H9 (cell line): ENCODE data around the gene FAM3D. TPM values are rescaled to one million over a fixed set of nuclear protein-coding genes. Genes with fewer than 3 reads are reported as not detected.

Source experiments
- DNase-seq: peaks from one replicate; pipeline ENCODE4 v3.0.0-alpha.2; 2017
- H2AFZ ChIP-seq: one replicate; pipeline ENCODE4 v1.6.1; 2013; ENCODE audit warnings: mild to moderate bottlenecking, low read length, control low read depth, moderate library complexity
- H2AK5ac ChIP-seq: 2 replicates; pipeline ENCODE4 v1.6.1; 2013; ENCODE audit warnings: low read length, control low read depth, mixed read lengths; ENCODE audit not compliant: insufficient read length
- H2BK120ac ChIP-seq: one replicate; pipeline ENCODE4 v1.6.1; 2013; ENCODE audit warnings: low read depth, mild to moderate bottlenecking, low read length, control low read depth, inconsistent platforms; ENCODE audit not compliant: poor library complexity, severe bottlenecking
- H2BK12ac ChIP-seq: 2 replicates; pipeline ENCODE4 v1.6.1; 2013; ENCODE audit warnings: low read length, control low read depth, mixed read lengths, low read depth; ENCODE audit not compliant: insufficient read length
- H2BK15ac ChIP-seq: 2 replicates; pipeline ENCODE4 v1.6.1; 2013; ENCODE audit warnings: low read depth, low read length, control low read depth
- H2BK20ac ChIP-seq: one replicate; pipeline ENCODE4 v1.6.1; 2013; ENCODE audit warnings: low read depth, mild to moderate bottlenecking, low read length, control low read depth, inconsistent platforms; ENCODE audit not compliant: poor library complexity, severe bottlenecking
- H2BK5ac ChIP-seq: 2 replicates; pipeline ENCODE4 v1.6.1; 2013; ENCODE audit warnings: low read length, control low read depth, mixed read lengths; ENCODE audit not compliant: insufficient read length
- H3K14ac ChIP-seq: 2 replicates; pipeline ENCODE4 v1.6.1; 2013; ENCODE audit warnings: low read length, control low read depth; ENCODE audit not compliant: insufficient read depth
- H3K18ac ChIP-seq: 2 replicates; pipeline ENCODE4 v1.6.1; 2013; ENCODE audit warnings: low read depth, mild to moderate bottlenecking, mixed read lengths, low read length, control low read depth; ENCODE audit not compliant: insufficient read length
- H3K23ac ChIP-seq: 2 replicates; pipeline ENCODE4 v1.6.1; 2013; ENCODE audit warnings: low read length, control low read depth, mixed read lengths, low read depth; ENCODE audit not compliant: insufficient read length
- H3K23me2 ChIP-seq: 2 replicates; pipeline ENCODE4 v1.6.1; 2013; ENCODE audit warnings: low read depth, mild to moderate bottlenecking, mixed read lengths, low read length, control low read depth; ENCODE audit not compliant: insufficient read length, poor library complexity, severe bottlenecking
- H3K27ac ChIP-seq: 2 replicates; pipeline ENCODE4 v1.5.1; 2013; ENCODE audit warnings: low read length, control low read depth, mixed read lengths, low read depth; ENCODE audit not compliant: insufficient read length
- H3K27me3 ChIP-seq: 2 replicates; pipeline ENCODE4 v1.6.1; 2013; ENCODE audit warnings: low read length, control low read depth, inconsistent platforms; ENCODE audit not compliant: insufficient read depth
- H3K4ac ChIP-seq: 2 replicates; pipeline ENCODE4 v1.6.1; 2013; ENCODE audit warnings: low read depth, mild to moderate bottlenecking, control low read depth, inconsistent platforms, low read length, moderate library complexity
- H3K4me1 ChIP-seq: 2 replicates; pipeline ENCODE4 v1.6.1; 2013; ENCODE audit warnings: low read length, control low read depth, inconsistent platforms; ENCODE audit not compliant: insufficient read depth
- H3K4me2 ChIP-seq: 2 replicates; pipeline ENCODE4 v1.6.1; 2013; ENCODE audit warnings: low read length, control low read depth, mixed read lengths; ENCODE audit not compliant: insufficient read length, insufficient read depth
- H3K56ac ChIP-seq: 2 replicates; pipeline ENCODE4 v1.6.1; 2013; ENCODE audit warnings: low read depth, mild to moderate bottlenecking, mixed read lengths, low read length, control low read depth; ENCODE audit not compliant: insufficient read length
- H3K79me1 ChIP-seq: 2 replicates; pipeline ENCODE4 v1.6.1; 2013; ENCODE audit warnings: low read depth, mild to moderate bottlenecking, moderate library complexity, low read length, control low read depth, inconsistent platforms; ENCODE audit not compliant: insufficient read depth, poor library complexity, severe bottlenecking
- H3K79me2 ChIP-seq: 2 replicates; pipeline ENCODE4 v1.6.1; 2013; ENCODE audit warnings: low read length, control low read depth, inconsistent platforms; ENCODE audit not compliant: insufficient read depth
- H3K9ac ChIP-seq: 2 replicates; pipeline ENCODE4 v1.6.1; 2013; ENCODE audit warnings: low read length, control low read depth, mixed read lengths; ENCODE audit not compliant: insufficient read length; ENCODE audit errors: extremely low read depth
- H3K9me3 ChIP-seq: one replicate; pipeline ENCODE4 v1.6.1; 2013; ENCODE audit warnings: low read depth, low read length, inconsistent platforms; ENCODE audit not compliant: control insufficient read depth
- H3T11ph ChIP-seq: one replicate; pipeline ENCODE4 v1.6.1; 2013; ENCODE audit warnings: mild to moderate bottlenecking, low read length, control low read depth, inconsistent platforms
- H4K20me1 ChIP-seq: one replicate; pipeline ENCODE4 v1.6.1; 2013; ENCODE audit not compliant: control insufficient read depth, insufficient read length, insufficient read depth
- H4K5ac ChIP-seq: 2 replicates; pipeline ENCODE4 v1.6.1; 2013; ENCODE audit warnings: low read depth, mild to moderate bottlenecking, mixed read lengths, low read length, control low read depth; ENCODE audit not compliant: insufficient read length
- H4K8ac ChIP-seq: replicated peaks from 2 replicates; pipeline ENCODE4 v1.6.1; 2013; ENCODE audit warnings: low read length, control low read depth, mixed read lengths, low read depth; ENCODE audit not compliant: insufficient read length
- H4K91ac ChIP-seq: 2 replicates; pipeline ENCODE4 v1.6.1; 2013; ENCODE audit warnings: low read depth, mild to moderate bottlenecking, moderate library complexity, mixed read lengths, low read length, control low read depth; ENCODE audit not compliant: insufficient read length
- H3K27ac Mint-ChIP-seq, 3 experiments: 2 replicates in 2 of 3; 3 replicates in 1 of 3; pipeline ENCODE4 v1.8.0; 2020 to 2021; ENCODE audit warnings: mixed read lengths in 3 of 3, mild to moderate bottlenecking in 1 of 3, moderate library complexity in 1 of 3
- H3K27me3 Mint-ChIP-seq: 2 replicates; pipeline ENCODE4 v1.8.0; 2021; ENCODE audit warnings: low read depth, mild to moderate bottlenecking, moderate library complexity, mixed read lengths
- H3K36me3 Mint-ChIP-seq, 3 experiments: 2 replicates in 2 of 3; 3 replicates in 1 of 3; pipeline ENCODE4 v1.8.0; 2020 to 2021; ENCODE audit warnings: low read depth in 3 of 3, mixed read lengths in 3 of 3; ENCODE audit not compliant: insufficient read depth in 1 of 3
- H3K4me1 Mint-ChIP-seq, 2 experiments: 2 replicates each; pipeline ENCODE4 v1.8.0; 2020; ENCODE audit warnings: mixed read lengths in 2 of 2
- H3K4me3 Mint-ChIP-seq, 2 experiments: 2 replicates in 1 of 2; 3 replicates in 1 of 2; pipeline ENCODE4 v1.8.0; 2020 to 2021; ENCODE audit warnings: mild to moderate bottlenecking in 2 of 2, mixed read lengths in 2 of 2, moderate library complexity in 1 of 2
- H3K9me3 Mint-ChIP-seq, 2 experiments: 2 replicates in 1 of 2; 3 replicates in 1 of 2; pipeline ENCODE4 v1.8.0; 2020; ENCODE audit warnings: mild to moderate bottlenecking in 2 of 2, mixed read lengths in 2 of 2, moderate library complexity in 1 of 2
- CTCF ChIP-seq: fragments of 200-600 bp; sonication (generic); conservative IDR thresholded peaks from 3 replicates; pipeline ENCODE4 v1.8.0; 2021; ENCODE audit warnings: antibody characterized with exemption, mild to moderate bottlenecking
- WGBS: extraction: QIAGEN DNeasy Blood & Tissue Kit; methylation state at CpG from one replicate; pipeline ENCODE4 v1.1.7; 2013; ENCODE audit warnings: missing lambda C conversion rate, low lambda C conversion rate, mixed read lengths; ENCODE audit not compliant: insufficient read length; ENCODE audit errors: extremely low coverage; 5-methylcytosine and 5-hydroxymethylcytosine counted together
- total RNA-seq: library from RNA; stranded (reverse); gene quantifications from 2 replicates; pipeline ENCODE4 v1.2.1, GENCODE V29; 2021

Gene FAM3D
- total RNA-seq, 1 experiment from 2014 or later, result not detected

GRCh38 chr3:58607816-58608215 lies 58.8 kb downstream of the FAM3D start:
- H4K8ac ChIP-seq, result no peak overlapping the region
- no peaks in the 10 kb centered on the region for H3K9me3 Mint-ChIP-seq
- no peak overlapping the region for H2BK120ac ChIP-seq
- no peak overlapping the region for H3K14ac ChIP-seq
- peaks cover 0 to 2% of the 10 kb centered on the region in 2 experiments; a peak in 1 of 4 replicates for H3K4me1 Mint-ChIP-seq
- H3K9me3 ChIP-seq, result no peaks in the 10 kb centered on the region
- H2AFZ ChIP-seq, result no peak overlapping the region
- H3K23ac ChIP-seq, result no peak overlapping the region
- H3K27ac Mint-ChIP-seq, result no peak overlapping the region
- H3K18ac ChIP-seq, result no peak overlapping the region
- no peak overlapping the region for H2BK5ac ChIP-seq
- no peak overlapping the region for H3K4me3 Mint-ChIP-seq
- no peak overlapping the region for H4K91ac ChIP-seq
- H3T11ph ChIP-seq, result no peak overlapping the region
- H3K4me1 ChIP-seq, result no peaks in the 10 kb centered on the region
- H3K27me3 Mint-ChIP-seq, result peaks cover 25% of the 10 kb centered on the region
- H4K5ac ChIP-seq, result no peak overlapping the region
- DNase-seq, result no peak
- H4K20me1 ChIP-seq, result no peaks in the 10 kb centered on the region
- H2BK15ac ChIP-seq, result no peak overlapping the region
- no peak overlapping the region for H2BK20ac ChIP-seq
- H3K36me3 Mint-ChIP-seq, result no peaks in the 10 kb centered on the region
- no peak overlapping the region for H2BK12ac ChIP-seq
- no peak overlapping the region for H3K56ac ChIP-seq
- no peak overlapping the region for H3K4ac ChIP-seq
- H3K79me1 ChIP-seq, result no peaks in the 10 kb centered on the region
- no peaks in the 10 kb centered on the region for H3K23me2 ChIP-seq
- WGBS, result no CpG with 5 or more reads among the region's 4 CpGs
- H3K4me2 ChIP-seq, result no peak overlapping the region
- no peaks in the 10 kb centered on the region for H3K79me2 ChIP-seq
- H3K27ac ChIP-seq, result no peak overlapping the region
- no peaks in the 10 kb centered on the region for H3K27me3 ChIP-seq
- H2AK5ac ChIP-seq, result no peak overlapping the region
- no peak for TF ChIP-seq CTCF
- H3K9ac ChIP-seq, result no peak overlapping the region
